HuH-7 (cell line): ENCODE measurements around the gene USF1.
"Not testable (repeated sequence)": the region's sequence is repeated elsewhere in the genome, so short reads cannot be mapped to it uniquely, and the experiment has no call there.

Experiments used
- DNase-seq: peaks from one replicate; pipeline ENCODE4 v3.0.0; 2011; ENCODE audit warnings: low spot score

The USF1 gene

GRCh38 chr1:161047436-161048420, 2.0 kb upstream of the USF1 start:
- DNase-seq, result no peak

- no peak for DNase-seq
These were observed 940 bp upstream of the USF1 start for GRCh38 chr1:161046605-161047228.

- peak; percentile 91 for DNase-seq
These were observed 655 bp downstream of the USF1 start for GRCh38 chr1:161044908-161045735.

GRCh38 chr1:161044535-161044907, 1.3 kb downstream of the USF1 start:
- DNase-seq, result no peak

- no peak for DNase-seq
These were observed 6.2 kb downstream of the USF1 start for GRCh38 chr1:161039546-161039945.

- DNase-seq, result no peak
These were observed 6.6 kb downstream of the USF1 start for GRCh38 chr1:161039154-161039545.

GRCh38 chr1:161038523-161039153, 7.1 kb downstream of the USF1 start, which contains the start of gene TSTD1:
Gene TSTD1, minus strand, starts transcription at chr1:161038964. Its CDS starts 75 bp downstream, at chr1:161038889.
- DNase-seq, result no peak

GRCh38 chr1:161037661-161038522, 7.9 kb downstream of the USF1 start:
- no peak for DNase-seq

GRCh38 chr1:161033751-161034150, 12.0 kb downstream of the USF1 start:
- no peak for DNase-seq

- DNase-seq, result no peak
These were observed 13.4 kb downstream of the USF1 start for GRCh38 chr1:161032409-161032808.

- no peak for DNase-seq
These were observed 13.9 kb downstream of the USF1 start for GRCh38 chr1:161031874-161032273.

GRCh38 chr1:161029466-161029865, 16.3 kb downstream of the USF1 start:
- not testable (repeated sequence) for DNase-seq

GRCh38 chr1:161026954-161027353, 18.8 kb downstream of the USF1 start:
- DNase-seq, result not testable (repeated sequence)

GRCh38 chr1:161022432-161022831, 23.3 kb downstream of the USF1 start:
- not testable (repeated sequence) for DNase-seq

GRCh38 chr1:161021970-161022353, 23.8 kb downstream of the USF1 start:
- DNase-seq, result no peak

- peak; percentile 96 for DNase-seq
These were observed 24.4 kb downstream of the USF1 start for GRCh38 chr1:161021165-161021969.

- peak; percentile 66 for DNase-seq
These were observed 25.1 kb downstream of the USF1 start, which contains the start of gene F11R for GRCh38 chr1:161020509-161021164. Gene F11R, minus strand, starts transcription at chr1:161021152. Its CDS starts 79 bp downstream, at chr1:161021073.

GRCh38 chr1:161019751-161020495, 25.9 kb downstream of the USF1 start:
- no peak for DNase-seq
